ENCODE measurements around the gene DUSP28. TPM values are rescaled to one million over a fixed set of nuclear protein-coding genes. Genes with fewer than 3 reads are reported as not detected.

The DUSP28 gene
- total and polyA plus RNA-seq, 2 of the 8 experiments (the other 6 are each of a cell fraction or from before 2014, with no cell fraction given), result 2.1 to 2.3 TPM

DNA sequence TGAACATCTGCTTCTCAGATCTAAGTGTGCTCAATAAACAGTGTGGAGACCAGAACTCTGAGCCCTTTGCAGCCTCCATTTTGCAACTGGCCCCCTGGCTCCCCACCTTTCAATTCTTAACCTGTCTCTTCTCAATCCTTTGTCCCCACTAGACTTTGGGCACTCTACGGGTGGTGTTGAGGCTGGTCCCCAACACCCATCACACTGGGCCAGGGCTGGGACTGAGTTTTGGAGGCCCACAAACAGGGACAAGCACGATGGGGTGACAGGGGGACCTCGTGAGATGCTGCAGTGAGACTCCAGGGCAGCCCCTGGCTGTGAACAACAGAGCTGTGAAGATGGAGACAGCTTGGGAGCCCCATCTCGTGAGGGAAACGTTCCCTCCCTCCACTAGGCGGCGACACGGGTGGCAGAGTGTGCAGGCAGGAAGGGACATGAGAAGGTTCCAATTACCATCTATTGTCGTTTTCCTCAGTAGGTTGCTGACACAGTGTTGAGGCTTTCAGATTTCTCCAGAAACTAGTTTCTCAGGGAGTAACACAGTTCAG, 3.5 kb upstream of the DUSP28 start (continued):
- TF ChIP-seq, protein P1, sequence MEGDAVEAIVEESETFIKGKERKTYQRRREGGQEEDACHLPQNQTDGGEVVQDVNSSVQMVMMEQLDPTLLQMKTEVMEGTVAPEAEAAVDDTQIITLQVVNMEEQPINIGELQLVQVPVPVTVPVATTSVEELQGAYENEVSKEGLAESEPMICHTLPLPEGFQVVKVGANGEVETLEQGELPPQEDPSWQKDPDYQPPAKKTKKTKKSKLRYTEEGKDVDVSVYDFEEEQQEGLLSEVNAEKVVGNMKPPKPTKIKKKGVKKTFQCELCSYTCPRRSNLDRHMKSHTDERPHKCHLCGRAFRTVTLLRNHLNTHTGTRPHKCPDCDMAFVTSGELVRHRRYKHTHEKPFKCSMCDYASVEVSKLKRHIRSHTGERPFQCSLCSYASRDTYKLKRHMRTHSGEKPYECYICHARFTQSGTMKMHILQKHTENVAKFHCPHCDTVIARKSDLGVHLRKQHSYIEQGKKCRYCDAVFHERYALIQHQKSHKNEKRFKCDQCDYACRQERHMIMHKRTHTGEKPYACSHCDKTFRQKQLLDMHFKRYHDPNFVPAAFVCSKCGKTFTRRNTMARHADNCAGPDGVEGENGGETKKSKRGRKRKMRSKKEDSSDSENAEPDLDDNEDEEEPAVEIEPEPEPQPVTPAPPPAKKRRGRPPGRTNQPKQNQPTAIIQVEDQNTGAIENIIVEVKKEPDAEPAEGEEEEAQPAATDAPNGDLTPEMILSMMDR (IDR thresholded peaks at IDR 0.05; ENCODE audit: control extremely low read depth in 1 of 3, insufficient read depth in 1 of 3, low read depth in 1 of 3, low read length in 3 of 3), result peak in 2 of 3 experiments; percentile 74 to 86; a peak in 3 of 4 replicates
- TF ChIP-seq, protein P2, sequence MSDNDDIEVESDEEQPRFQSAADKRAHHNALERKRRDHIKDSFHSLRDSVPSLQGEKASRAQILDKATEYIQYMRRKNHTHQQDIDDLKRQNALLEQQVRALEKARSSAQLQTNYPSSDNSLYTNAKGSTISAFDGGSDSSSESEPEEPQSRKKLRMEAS (IDR thresholded peaks at IDR 0.05), result peak; percentile 51; the same call in 1 of the 2 replicates
- no peak for TF ChIP-seq CHD2 (IDR thresholded peaks at IDR 0.05; ENCODE audit: low read length)

Measured in H1 (cell line).